ENCODE results near the gene SLC8A3.

Gene SLC8A3

DNA sequence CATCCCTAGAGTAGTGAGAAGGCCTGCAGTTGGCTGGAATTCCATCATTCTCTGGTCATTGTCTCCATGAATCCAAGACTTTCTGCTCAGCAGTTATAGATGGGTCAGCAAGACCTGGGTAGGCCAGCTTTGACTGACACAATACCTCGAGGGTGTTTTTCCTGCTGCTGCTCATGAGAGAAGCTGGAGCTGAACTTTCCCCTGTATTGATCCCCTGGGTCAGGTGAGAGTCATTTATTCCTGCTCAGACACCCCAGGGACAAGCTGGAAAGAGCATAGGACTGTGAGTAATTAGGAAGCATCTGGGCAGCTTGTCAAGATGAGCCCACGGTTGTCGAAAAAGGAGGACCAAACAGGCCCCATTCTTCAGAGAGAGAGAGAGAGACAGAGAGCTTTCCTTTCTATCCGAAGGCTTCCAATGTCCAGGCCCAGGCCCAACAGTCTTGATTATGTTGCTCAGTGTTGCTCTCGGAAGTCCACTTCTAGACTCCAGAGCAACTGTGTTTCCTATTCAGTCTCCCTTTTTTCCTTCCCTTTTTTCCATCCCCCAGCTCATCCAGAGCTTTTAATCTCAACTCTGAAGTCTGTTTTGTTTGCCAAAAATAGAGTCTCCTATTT, 131.1 kb downstream of the SLC8A3 start:
- no peak for DNase-seq (ENCODE audit: insufficient read length, low spot score)
- no peak for FAIRE-seq
- TF ChIP-seq POLR2A (IDR thresholded peaks at IDR 0.05; ENCODE audit: low read depth, low read length): no peak

DNA sequence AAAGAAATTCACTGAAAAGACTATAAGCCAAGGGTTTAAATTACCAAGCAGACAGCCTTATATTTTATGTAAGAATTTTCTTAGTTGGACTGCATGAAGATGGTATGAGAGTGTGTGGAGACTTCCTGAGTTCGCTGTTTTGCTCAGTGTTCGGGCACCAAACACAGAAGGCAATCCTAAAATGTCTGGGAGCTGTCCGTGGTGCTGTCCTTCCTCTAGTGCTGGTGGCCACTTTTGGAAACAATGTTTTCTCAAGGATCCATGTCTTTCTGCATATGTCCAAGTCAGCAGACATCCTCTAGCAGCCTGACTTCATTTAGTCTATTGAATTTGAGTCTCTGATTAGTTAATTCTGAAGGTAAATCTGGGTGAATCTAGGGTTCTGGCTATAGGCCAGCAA, 135.8 kb downstream of the SLC8A3 start:
- no peak for FAIRE-seq
- no peak for TF ChIP-seq POLR2A (IDR thresholded peaks at IDR 0.05; ENCODE audit: low read depth, low read length)
- no peak for DNase-seq (ENCODE audit: insufficient read length, low spot score)

DNA sequence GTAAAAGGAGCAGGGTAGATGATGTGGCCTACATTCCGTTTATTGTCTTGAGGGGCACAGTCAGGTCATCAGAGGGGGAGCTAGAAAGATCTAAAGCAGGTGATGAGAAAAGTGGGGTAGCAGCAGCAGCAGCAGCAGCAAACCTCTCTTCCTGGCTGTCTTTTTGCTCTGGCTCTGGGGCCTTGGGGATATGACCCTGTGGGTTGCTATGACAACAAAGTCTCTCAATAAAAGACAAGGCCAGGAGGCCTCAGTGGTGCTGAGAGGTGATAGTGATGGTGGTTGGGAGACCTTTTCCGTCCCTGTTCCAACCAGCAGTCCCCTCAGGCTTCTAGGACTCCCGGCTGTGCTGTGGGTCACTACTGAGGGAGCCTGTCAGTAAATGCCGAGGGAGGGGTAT, 138.6 kb downstream of the SLC8A3 start:
- no peak for FAIRE-seq
- TF ChIP-seq POLR2A (IDR thresholded peaks at IDR 0.05; ENCODE audit: low read depth, low read length): no peak
- no peak for DNase-seq (ENCODE audit: insufficient read length, low spot score)

DNA sequence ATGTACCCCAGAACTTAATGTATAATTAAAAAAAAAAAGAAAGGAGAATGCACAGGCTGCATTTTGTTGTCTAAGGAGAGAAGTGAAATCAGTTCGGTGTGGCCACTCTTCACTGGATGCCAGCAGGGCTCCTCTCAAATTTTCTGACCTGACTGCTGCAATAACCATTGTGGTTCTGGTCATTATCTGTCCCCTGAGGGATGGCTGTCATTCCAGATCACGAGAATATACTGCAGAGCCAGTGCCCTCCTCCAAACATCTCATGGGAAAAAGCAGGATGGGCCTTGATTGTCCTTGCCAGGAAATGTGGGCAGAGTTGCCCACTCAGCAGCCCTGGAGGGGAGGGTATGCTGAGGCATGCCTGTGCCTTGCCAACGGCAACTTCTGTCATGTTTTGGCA, 139.1 kb downstream of the SLC8A3 start:
- no peak for DNase-seq (ENCODE audit: insufficient read length, low spot score)
- TF ChIP-seq POLR2A (IDR thresholded peaks at IDR 0.05; ENCODE audit: low read depth, low read length): no peak
- no peak for FAIRE-seq

DNA sequence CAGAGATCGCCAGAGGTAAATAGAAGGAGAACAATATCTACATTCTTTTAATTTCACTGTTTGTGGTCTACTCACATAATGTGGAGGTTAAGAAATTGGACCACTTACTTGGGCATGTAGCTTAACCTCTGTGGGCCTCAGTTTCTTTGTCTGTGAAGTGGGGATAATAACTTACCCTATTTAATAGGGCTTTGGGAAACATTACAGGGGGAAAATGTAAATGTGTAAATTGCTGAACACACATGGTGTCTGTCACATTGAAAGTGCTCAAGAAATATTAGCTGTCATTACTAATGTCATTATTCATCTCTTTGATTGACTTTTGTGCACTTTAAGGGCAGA, 140.5 kb downstream of the SLC8A3 start:
- no peak for FAIRE-seq
- DNase-seq (ENCODE audit: insufficient read length, low spot score): no peak
- TF ChIP-seq POLR2A (IDR thresholded peaks at IDR 0.05; ENCODE audit: low read depth, low read length): no peak

DNA sequence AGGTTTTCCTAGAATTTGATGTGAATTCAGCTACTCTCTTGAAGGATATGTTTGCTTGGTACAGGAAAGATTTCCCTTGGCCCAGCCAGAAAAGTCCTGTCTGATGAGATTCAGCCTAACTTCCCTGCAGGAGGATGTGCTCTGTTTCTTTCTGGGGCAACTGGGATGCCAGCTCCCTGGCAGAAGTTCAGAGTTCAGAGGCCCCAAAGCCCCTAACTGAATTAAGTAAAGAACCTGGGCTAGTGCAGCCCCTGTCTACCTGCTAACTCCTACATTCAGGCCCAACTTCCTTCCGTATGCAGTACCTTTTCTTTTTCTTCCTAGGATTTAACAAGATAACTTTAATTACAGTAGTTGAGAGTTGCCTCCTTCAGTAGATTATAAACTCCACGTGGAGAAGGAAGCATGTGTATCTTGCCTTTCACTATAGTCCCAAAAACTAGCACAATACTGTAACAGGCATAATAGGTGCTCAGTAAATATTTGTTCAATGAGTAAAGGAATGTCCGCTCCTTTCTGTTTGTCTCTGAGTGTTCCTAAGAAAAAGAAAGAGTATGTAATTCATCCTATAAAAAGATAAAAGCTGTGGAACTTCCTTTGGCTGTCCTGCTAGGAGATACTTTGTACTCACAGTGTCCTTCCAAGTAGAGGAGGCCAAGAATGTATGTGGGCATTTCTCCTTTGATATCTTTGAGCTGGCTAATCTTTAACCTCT, 141.0 kb downstream of the SLC8A3 start:
- DNase-seq (ENCODE audit: insufficient read length, low spot score) (no peak), FAIRE-seq (no peak)
- no peak for TF ChIP-seq POLR2A (IDR thresholded peaks at IDR 0.05; ENCODE audit: low read depth, low read length)

DNA sequence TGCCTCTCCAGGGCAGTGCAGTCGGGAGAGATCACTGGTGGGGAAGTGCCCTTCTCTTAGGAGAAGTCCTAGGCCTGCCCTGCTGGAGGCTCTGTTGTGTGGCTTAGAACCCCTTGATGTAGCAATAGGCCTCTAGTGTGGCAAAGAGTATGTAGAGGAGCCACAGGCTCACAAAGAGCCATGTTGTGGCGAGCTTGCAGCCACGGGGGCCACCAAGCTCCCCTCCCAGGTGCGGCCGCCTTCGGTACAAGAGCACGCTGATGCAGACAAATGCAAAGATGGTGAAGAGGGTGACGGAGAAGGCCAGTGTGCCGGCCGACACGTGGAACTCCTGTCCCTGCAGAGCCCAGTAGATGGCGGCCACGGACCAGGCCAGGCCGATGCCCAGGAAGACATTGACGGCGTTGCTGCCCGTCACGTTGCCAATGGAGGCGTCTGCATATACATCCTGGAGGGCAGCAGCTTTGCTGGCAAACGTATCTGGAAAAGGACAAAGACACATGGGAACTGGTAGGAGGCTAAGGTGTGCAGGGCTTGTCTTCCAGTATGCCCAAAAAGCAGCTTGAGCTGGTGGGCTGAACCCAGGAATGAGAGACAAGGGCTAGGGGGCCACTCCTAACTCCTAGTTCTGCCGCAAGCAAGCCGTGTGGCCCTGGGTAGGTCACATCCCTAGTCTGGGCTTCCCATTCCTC, 142.8 kb downstream of the SLC8A3 start:
- no peak for TF ChIP-seq POLR2A (IDR thresholded peaks at IDR 0.05; ENCODE audit: low read depth, low read length)
- FAIRE-seq: no peak
- no peak for DNase-seq (ENCODE audit: insufficient read length, low spot score)

DNA sequence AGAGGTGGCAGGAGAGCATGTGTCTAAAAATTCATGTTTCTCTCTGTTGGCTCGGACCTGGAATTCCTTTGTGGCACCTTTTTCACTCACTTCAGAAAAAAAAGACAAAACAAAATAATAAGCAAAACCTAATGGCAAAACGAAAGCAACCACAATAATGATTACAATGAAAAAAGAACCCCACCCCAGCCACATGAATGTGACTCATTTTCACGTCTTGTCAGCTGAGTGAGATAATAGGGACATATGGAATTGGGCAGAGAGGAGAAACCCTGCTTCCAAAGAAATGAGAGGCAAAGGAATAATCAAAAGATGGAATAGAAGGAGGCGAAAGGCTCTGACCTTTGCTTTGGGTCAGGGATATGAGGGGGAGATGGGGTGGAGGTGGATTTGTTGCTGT, 143.4 kb downstream of the SLC8A3 start:
- DNase-seq (ENCODE audit: insufficient read length, low spot score) (no peak), FAIRE-seq (no peak)

DNA sequence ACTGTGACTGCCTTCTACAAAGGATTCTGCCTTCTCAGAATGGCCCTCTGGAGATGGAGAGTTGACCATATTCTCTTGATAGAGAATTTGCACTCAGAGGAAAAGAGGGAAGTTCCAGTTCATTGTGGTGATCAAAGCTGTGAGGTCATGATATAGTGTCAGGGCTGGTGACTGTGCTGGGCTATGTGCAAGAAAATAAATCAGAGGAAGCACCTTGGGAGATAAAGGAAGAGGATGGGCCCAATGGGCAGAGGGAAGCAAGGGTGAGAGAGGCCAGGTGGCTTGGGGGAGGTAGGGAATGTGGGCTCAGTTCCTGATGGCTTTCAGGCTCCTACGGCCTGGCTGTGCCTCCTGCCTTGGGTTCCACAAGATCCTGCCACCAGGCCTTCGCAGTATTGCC, 145.8 kb downstream of the SLC8A3 start:
- FAIRE-seq (no peak), DNase-seq (ENCODE audit: insufficient read length, low spot score) (no peak)
- TF ChIP-seq POLR2A (IDR thresholded peaks at IDR 0.05; ENCODE audit: low read depth, low read length): no peak

More for the DNA sequence above, 143.4 kb downstream of the SLC8A3 start:
- no peak for TF ChIP-seq POLR2A (IDR thresholded peaks at IDR 0.05; ENCODE audit: low read depth, low read length)

DNA sequence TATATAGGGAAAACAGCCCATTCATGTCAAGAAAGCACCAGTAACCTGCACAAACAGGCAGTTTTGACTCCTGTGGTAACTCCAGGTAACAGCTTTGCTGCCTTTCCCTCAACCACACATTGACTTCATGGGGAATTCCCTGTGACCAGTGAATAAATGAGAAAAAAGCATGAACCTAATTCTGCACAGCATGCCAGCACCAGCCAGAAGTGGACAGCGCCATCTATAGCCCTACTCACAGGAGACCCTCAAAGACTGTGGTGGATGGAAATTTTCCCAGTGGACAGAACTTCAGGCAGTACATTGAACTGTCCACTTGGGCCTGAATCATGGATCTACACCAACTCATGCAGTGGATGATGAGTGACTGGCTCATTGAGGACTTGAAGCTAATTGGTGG, 152.1 kb downstream of the SLC8A3 start:
- DNase-seq (ENCODE audit: insufficient read length, low spot score) (no peak), FAIRE-seq (no peak)
- TF ChIP-seq POLR2A (IDR thresholded peaks at IDR 0.05; ENCODE audit: low read depth, low read length): no peak

DNA sequence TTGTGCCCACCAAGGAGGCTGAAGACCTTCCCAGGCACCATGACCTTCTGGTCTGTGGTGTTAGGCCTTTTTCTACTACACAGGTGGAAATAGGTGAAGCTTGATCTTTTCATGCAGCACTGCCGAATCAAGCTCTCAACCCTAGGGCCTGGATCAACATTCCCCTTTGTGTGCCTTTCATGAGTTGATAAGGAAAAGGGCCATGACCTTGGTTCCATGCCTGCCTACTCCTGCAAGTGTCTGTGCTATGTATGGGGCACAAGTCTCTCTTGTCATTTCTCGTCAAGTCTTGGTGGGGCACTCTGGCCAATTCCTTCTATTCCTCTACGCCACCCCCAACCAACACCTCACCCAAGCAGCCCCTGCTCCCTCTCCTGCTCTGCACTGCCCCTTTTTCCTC, 154.5 kb downstream of the SLC8A3 start:
- DNase-seq (ENCODE audit: insufficient read length, low spot score): no peak
- no peak for TF ChIP-seq POLR2A (IDR thresholded peaks at IDR 0.05; ENCODE audit: low read depth, low read length)
- FAIRE-seq: no peak

DNA sequence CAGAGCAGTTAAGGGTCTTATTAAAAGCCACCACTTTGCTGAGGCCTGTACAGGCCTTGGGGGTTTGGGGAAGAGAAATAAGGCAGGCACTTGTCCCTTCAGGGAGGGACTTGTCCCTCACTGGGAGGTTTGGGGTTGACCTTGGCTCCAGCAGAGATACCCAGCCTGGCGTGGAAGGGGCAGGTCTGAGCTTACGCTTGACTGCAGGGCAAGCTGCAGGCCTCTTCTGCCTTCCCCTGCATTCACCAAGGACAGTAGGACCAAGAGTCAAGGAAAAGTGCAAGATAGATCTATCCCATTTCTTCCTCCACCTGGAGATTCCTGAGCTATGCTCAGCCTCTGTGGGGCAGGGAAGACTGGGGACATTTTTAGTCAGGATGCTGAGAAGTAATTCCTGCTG, 155.2 kb downstream of the SLC8A3 start:
- DNase-seq (ENCODE audit: insufficient read length, low spot score) (no peak), FAIRE-seq (no peak)
- no peak for TF ChIP-seq POLR2A (IDR thresholded peaks at IDR 0.05; ENCODE audit: low read depth, low read length)

DNA sequence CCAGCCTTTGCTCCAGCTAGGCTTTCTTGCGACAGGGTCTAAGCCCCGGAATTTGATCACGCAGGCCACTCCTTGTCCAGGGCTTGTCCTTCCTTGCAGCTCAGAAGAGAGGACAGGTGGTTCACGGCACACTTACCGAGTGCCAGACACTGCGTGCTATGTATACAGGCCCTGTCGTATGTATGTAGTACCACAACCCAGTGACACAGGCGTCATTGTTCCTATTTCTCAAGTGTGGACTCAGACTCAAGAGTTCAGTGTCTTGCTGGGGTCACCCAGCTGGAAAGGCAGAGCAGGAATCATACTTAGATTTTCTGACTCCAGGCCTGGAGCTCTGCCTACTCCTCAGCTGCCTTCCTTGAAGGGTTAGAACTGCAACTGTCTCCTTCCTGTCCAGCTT, 155.6 kb downstream of the SLC8A3 start:
- no peak for TF ChIP-seq POLR2A (IDR thresholded peaks at IDR 0.05; ENCODE audit: low read depth, low read length)
- FAIRE-seq (no peak), DNase-seq (ENCODE audit: insufficient read length, low spot score) (no peak)

DNA sequence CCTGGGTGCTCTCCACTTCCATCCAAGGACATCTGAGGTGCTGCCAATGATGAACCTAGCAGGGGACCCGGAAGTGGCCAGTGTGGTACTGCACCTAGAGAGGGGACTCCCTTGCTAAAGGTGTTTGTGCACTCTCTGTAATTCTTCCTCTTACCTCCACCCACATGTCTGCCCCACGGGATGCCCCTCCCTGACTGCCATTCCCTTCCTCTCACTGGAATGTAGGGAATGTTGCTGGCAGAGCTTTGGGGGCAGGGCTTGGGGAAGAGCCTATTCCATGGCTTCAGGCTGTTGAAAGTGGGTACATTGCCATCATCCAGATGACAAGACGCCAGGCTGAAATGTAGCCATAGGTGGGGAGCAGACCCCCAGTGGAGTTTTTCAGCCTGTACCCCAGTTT, 156.3 kb downstream of the SLC8A3 start:
- FAIRE-seq: no peak

DNA sequence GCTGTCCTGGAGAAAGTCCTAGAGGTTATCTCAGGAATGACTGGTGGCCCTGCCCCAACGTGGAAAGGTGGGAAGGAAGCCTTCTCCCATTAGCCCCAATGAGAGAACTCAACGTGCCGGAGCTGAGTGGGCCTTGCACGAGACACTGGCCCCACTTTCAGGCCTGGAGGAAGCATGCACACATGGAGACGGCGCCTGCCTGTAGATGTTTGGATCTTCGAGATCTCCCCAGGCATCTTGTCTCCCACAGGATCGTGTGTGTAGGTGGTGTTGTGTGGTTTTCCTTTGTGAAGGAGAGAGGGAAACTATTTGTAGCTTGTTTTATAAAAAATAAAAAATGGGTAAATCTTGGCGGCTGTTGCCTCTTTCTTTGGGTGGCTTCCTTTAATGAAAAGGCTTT, 156.7 kb downstream of the SLC8A3 start:
- TF ChIP-seq POLR2A (IDR thresholded peaks at IDR 0.05; ENCODE audit: low read depth, low read length): no peak
- DNase-seq (ENCODE audit: insufficient read length, low spot score) (no peak), FAIRE-seq (no peak)

More for the DNA sequence above, 156.3 kb downstream of the SLC8A3 start:
- DNase-seq (ENCODE audit: insufficient read length, low spot score): peak; percentile 26
- no peak for TF ChIP-seq POLR2A (IDR thresholded peaks at IDR 0.05; ENCODE audit: low read depth, low read length)
